ENCODE measurements around the gene SLC49A3. TPM values are rescaled to one million over a fixed set of nuclear protein-coding genes. Genes with fewer than 3 reads are reported as not detected.

SLC49A3 gene
- total and polyA plus RNA-seq, 2 of the 8 experiments (the other 6 are each of a cell fraction or from before 2014, with no cell fraction given): 5.0 to 8.8 TPM

DNA sequence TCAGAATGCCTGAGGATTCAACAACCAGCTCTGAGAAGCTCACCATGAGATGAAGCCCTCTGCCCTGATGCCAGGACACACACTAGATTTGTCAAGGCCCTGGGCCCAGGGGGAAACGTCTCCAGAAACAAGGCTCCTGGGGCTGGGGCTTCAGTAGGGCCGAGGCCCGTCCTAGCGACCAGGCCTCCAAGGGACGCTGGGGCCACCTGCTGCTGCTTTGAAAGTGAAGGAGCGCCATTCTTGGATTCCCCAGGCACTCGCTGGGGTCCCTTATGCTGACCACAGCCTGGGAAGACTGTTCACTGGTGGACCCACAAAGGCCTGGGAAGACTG is 39.7 kb downstream of the SLC49A3 start:
- Histone ChIP-seq H3K79me2 (ENCODE audit: control insufficient read depth in 1 of 2, insufficient read depth in 2 of 2, low read length in 2 of 2) (no peaks in the 10 kb centered on the region), H3K4me2 (ENCODE audit: insufficient read depth in 1 of 2, low read depth in 2 of 2, low read length in 2 of 2) (no peak overlapping the region), H3K23ac (ENCODE audit: insufficient read length) (no peak overlapping the region), H4K20me1 (replicated peaks in 1 of 2; ENCODE audit: control insufficient read depth in 1 of 2, insufficient read depth in 2 of 2, low read length in 2 of 2) (no peaks in the 10 kb centered on the region), H3K4me3 (ENCODE audit: extremely low read depth in 1 of 4, insufficient read depth in 2 of 4, low read depth in 3 of 4, low read length in 4 of 4) (no peak overlapping the region), H3K56ac (replicated peaks; ENCODE audit: insufficient read length, low read depth, low read length) (no peak overlapping the region), H3K27ac (ENCODE audit: low read depth, low read length) (no peak overlapping the region), H2BK15ac (ENCODE audit: low read length) (no peak overlapping the region), H2AK5ac (ENCODE audit: low read depth, low read length) (no peak overlapping the region), H3K36me3 (ENCODE audit: control insufficient read depth in 2 of 4, insufficient read depth in 4 of 4, low read length in 3 of 4) (no peaks in the 10 kb centered on the region), H4K8ac (ENCODE audit: extremely low read depth, insufficient read depth, low read length) (no peak overlapping the region), H3K23me2 (ENCODE audit: low read depth, low read length) (no peaks in the 10 kb centered on the region), H2BK20ac (ENCODE audit: low read length) (no peak overlapping the region), H3K9ac (replicated peaks in 1 of 4; ENCODE audit: extremely low read depth in 1 of 4, low read depth in 3 of 4, low read length in 3 of 4) (no peak overlapping the region), H2AFZ (ENCODE audit: low read length) (no peak overlapping the region), H2BK12ac (ENCODE audit: low read depth, low read length) (no peak overlapping the region), H3K79me1 (ENCODE audit: low read depth, low read length) (no peaks in the 10 kb centered on the region), H3K27me3 (replicated peaks in 1 of 4; ENCODE audit: control insufficient read depth in 3 of 4, extremely low read depth in 1 of 4, insufficient read depth in 3 of 4, low read length in 3 of 4) (peaks cover 0 to 9% (median 0%) of the 10 kb centered on the region in 4 experiments; a peak in 2 of 7 replicates), H2BK5ac (ENCODE audit: low read depth, low read length) (no peak overlapping the region), H4K91ac (replicated peaks; ENCODE audit: insufficient read length, low read length) (no peak overlapping the region), H3K4me1 (replicated peaks in 1 of 4; ENCODE audit: control insufficient read depth in 3 of 4, insufficient read depth in 4 of 4, low read length in 3 of 4) (peaks cover 0 to 5% (median 0%) of the 10 kb centered on the region in 4 experiments; a peak in 1 of 7 replicates), H3K14ac (ENCODE audit: insufficient read length) (no peak overlapping the region), H3K18ac (ENCODE audit: extremely low read depth, low read length) (no peak overlapping the region), H4K5ac (ENCODE audit: insufficient read length, low read depth, low read length) (no peak overlapping the region), H2BK120ac (replicated peaks; ENCODE audit: low read depth, low read length) (no peak overlapping the region), H3K9me3 (ENCODE audit: insufficient read depth in 2 of 2, low read depth in 1 of 2, low read length in 1 of 2) (no peaks in the 10 kb centered on the region), H3K4ac (replicated peaks; ENCODE audit: insufficient read length, low read depth, low read length) (no peak overlapping the region)
- DNase-seq (ENCODE audit: low read depth in 1 of 2, low spot score in 2 of 2): no peak
- 85% methylated on average over 7 of the region's 7 CpGs; no CpG with 5 or more reads in 1 of the 2 experiments for WGBS, 2 experiments (ENCODE audit: extremely low coverage in 1 of 2, insufficient coverage in 1 of 2, insufficient read length in 1 of 2, insufficient replicate concordance in 2 of 2, low coverage in 1 of 2, low lambda C conversion rate in 2 of 2, missing lambda C conversion rate in 1 of 2)
- FAIRE-seq: no peak
- CTCF ChIA-PET (ENCODE audit: partially characterized antibody): interaction anchor here (0.6 to 1.1 kb wide), 4 partner anchors 8 to 564 kb away, joined by 3 to 4 read pairs (median 3); no protein-coding TSS in a partner anchor
- POLR2A ChIA-PET (ENCODE audit: partially characterized antibody): interaction anchor here (0.7 to 1.6 kb wide), 6 partner anchors 9 to 176 kb away, joined by 3 to 4 read pairs (median 4); partner anchors contain the start of genes ATP5ME and MYL5
- no peak for TF ChIP-seq CHD1 (IDR thresholded peaks at IDR 0.05; ENCODE audit: low read depth, low read length)
- TF ChIP-seq RBBP5 (IDR thresholded peaks at IDR 0.05; ENCODE audit: borderline replicate concordance, low read depth, low read length): no peak
- TF ChIP-seq KDM1A (IDR thresholded peaks at IDR 0.05; ENCODE audit: borderline replicate concordance, low read length): no peak
- no peak for TF ChIP-seq BACH1 (IDR thresholded peaks at IDR 0.05; ENCODE audit: low read length)
- no peak for TF ChIP-seq TAF1 (IDR thresholded peaks at IDR 0.05; ENCODE audit: low read depth, low read length)
- TF ChIP-seq CHD2 (IDR thresholded peaks at IDR 0.05; ENCODE audit: low read length): no peak
- no peak for TF ChIP-seq CBX8 (IDR thresholded peaks at IDR 0.05; ENCODE audit: borderline replicate concordance, low read depth, low read length)
- TF ChIP-seq SIN3A (conservative IDR thresholded peaks at IDR 0.05 in 1 of 2, IDR thresholded peaks at IDR 0.05 in 1 of 2; ENCODE audit: low read depth in 1 of 2, low read length in 2 of 2): no peak
- no peak for TF ChIP-seq HDAC2 (IDR thresholded peaks at IDR 0.05; ENCODE audit: borderline replicate concordance in 1 of 2, low read depth in 2 of 2, low read length in 2 of 2)
- TF ChIP-seq HDAC6 (IDR thresholded peaks at IDR 0.05; ENCODE audit: low read depth, low read length): no peak
- TF ChIP-seq, protein P1, sequence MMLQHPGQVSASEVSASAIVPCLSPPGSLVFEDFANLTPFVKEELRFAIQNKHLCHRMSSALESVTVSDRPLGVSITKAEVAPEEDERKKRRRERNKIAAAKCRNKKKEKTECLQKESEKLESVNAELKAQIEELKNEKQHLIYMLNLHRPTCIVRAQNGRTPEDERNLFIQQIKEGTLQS (IDR thresholded peaks at IDR 0.05; ENCODE audit: insufficient read depth, low read depth, low read length): no peak
- no peak for TF ChIP-seq SIRT6 (IDR thresholded peaks at IDR 0.05; ENCODE audit: low read length)
- no peak for TF ChIP-seq NRF1 (IDR thresholded peaks at IDR 0.05; ENCODE audit: low read depth, low read length)
- no peak for TF ChIP-seq YY1 (IDR thresholded peaks at IDR 0.05; ENCODE audit: low read depth, low read length)

Measured in H1 (cell line).